ENCODE measurements around the gene GCLC.

The GCLC gene

GRCh38 chr6:53530346-53530745, 14.6 kb downstream of the GCLC start:
- H3K27ac ChIP-seq, result no peak overlapping the region
- TF ChIP-seq, protein P1, sequence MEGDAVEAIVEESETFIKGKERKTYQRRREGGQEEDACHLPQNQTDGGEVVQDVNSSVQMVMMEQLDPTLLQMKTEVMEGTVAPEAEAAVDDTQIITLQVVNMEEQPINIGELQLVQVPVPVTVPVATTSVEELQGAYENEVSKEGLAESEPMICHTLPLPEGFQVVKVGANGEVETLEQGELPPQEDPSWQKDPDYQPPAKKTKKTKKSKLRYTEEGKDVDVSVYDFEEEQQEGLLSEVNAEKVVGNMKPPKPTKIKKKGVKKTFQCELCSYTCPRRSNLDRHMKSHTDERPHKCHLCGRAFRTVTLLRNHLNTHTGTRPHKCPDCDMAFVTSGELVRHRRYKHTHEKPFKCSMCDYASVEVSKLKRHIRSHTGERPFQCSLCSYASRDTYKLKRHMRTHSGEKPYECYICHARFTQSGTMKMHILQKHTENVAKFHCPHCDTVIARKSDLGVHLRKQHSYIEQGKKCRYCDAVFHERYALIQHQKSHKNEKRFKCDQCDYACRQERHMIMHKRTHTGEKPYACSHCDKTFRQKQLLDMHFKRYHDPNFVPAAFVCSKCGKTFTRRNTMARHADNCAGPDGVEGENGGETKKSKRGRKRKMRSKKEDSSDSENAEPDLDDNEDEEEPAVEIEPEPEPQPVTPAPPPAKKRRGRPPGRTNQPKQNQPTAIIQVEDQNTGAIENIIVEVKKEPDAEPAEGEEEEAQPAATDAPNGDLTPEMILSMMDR (conservative IDR thresholded peaks at IDR 0.05), result no peak

DNA sequence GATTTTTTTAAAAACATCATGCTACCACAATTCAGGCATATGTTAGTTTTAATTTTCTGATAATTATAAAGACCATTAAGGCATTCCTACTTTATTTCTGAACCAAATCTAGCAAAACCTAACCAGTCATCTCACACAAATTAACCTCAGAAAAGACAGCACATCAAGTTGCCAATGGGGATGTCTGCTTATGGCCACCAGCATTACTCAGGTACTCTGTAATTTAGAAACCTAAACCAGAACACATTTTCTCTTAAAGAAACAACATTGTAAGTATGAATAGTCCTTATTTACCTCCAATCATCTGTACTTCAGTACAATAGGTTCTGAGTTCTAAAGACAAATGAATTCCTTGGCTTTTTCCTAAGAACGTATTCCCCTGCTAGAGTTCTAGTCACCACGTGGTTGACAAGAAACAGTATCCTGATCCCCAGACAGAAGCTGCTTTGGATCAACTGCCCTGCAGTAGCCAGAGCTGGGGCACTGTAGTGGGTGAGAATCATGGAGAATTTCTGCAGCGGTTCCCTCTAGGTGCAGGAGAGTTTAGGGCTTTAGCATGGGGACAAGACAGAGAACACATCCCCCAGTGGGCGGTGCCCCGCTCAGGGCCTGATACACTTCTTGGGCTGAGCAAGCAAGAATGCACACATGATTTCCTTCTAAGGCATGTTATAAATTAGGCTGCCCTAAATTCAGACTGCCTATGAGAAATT, 15.4 kb downstream of the GCLC start:
- H3K27ac ChIP-seq, result no peak overlapping the region
- TF ChIP-seq, protein P1 (conservative IDR thresholded peaks at IDR 0.05), result no peak

- no peak overlapping the region for H3K27ac ChIP-seq
- TF ChIP-seq, protein P1 (conservative IDR thresholded peaks at IDR 0.05), result no peak
Observed at GRCh38 chr6:53528107-53528506, 16.8 kb downstream of the GCLC start.

DNA sequence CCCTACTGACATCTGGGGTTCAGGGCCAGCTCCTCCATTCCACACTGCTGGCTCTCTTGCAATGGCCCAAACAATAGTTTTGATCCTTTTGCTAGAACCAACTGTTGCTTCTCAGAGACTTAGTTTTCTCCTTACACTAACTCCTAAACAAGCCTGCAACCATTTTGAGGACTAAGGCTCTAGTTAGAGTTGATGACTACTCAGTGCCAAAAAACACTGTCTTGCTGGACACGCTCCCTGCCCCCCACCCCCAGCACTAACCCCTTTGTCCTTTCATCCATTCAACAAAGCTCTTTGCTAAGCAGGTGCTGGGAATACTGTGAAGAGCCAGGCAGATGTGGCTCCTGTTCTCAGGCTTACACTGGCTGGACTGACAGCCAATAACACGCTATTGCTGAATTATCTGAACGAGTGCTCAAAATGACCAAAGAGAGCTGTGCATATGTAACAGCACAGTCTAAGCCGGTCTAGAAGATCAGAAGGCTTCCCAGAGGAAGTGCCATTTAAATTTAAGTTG, 17.6 kb downstream of the GCLC start:
- TF ChIP-seq, protein P1 (conservative IDR thresholded peaks at IDR 0.05), result no peak
- H3K27ac ChIP-seq, result no peak overlapping the region

GRCh38 chr6:53526000-53526399, 18.9 kb downstream of the GCLC start:
- no peak overlapping the region for H3K27ac ChIP-seq
- TF ChIP-seq, protein P1 (conservative IDR thresholded peaks at IDR 0.05), result no peak

GRCh38 chr6:53524455-53524815, 20.5 kb downstream of the GCLC start:
- TF ChIP-seq, protein P1 (conservative IDR thresholded peaks at IDR 0.05), result no peak
- no peak overlapping the region for H3K27ac ChIP-seq

DNA sequence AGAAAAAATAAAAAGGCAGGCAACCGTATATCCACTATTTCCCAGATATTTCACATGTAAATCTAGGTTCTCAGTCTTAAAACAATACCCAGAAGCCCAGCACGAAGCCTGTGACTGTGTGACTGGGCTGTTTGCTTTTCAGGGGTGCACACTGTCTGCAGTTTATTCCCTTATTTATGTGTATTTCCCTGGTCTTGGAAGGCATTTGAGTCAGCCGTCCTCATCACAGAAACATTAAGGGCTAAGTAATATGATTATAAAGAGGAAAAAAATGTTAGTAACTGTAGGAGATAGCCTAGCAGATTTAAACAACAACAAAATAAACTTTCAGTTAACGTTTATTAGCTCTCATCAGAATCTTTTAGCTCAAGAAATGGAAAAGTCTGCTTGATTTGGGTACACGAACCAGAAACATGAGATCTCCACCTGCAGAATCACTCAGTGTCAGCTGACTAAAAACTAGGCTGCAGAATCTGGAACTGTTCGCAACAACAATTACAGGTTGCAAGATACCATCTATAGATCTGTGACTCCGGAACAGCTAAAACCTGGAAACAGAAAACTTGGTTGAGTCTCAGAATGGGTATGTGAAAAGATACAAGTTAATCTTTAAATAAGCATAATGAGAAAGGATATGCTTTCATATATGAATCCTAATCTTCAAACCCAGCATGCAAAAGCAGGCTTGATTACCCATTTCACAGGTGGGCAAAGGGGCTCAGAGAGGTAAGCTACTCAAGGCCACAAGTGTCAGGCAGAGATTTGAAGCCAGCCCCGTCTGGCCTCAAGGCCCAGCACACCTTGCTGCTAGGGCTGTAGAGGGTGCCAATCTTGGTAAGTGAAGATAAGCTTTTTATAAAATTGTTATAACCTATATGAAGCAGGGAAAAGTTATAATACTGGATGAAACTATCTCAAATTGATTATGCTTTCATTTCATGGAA, 21.1 kb downstream of the GCLC start:
- TF ChIP-seq, protein P1 (conservative IDR thresholded peaks at IDR 0.05), result no peak
- H3K27ac ChIP-seq, result no peak overlapping the region
